GM19099 (cell line): ENCODE data around the gene IPP.
A peak's percentile ranks its signal among the peaks of the same experiment; 100 is the strongest.

Experiments
- POLR2A ChIP-seq: IDR thresholded peaks from 3 replicates; pipeline ENCODE4 v1.6.1; 2011; ENCODE audit warnings: low read depth; ENCODE audit not compliant: insufficient read length; ENCODE audit errors: extremely low read depth

The IPP gene

GRCh38 chr1:45752441-45753052 lies 2.1 kb upstream of the IPP start:
- no peak for TF ChIP-seq POLR2A

GRCh38 chr1:45752014-45752413 lies 1.6 kb upstream of the IPP start:
- no peak for TF ChIP-seq POLR2A

DNA sequence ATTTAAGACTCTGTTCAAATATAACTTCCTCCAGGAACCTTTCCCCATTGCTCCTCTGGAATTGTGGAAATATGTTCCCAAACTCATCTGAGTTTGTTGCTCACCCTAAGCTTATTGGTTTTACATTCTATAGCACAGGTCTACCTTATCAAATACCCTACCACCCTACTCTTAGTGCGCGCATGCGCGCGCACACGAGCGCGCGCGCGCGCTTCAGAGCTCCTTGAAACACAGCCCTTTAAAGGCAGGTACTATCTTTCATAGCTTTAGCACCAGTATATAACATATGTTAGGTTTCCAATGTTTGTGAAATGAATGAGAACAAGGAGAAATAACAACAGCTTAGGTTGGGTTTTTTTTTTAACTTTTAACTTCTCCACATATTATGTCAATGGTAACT lies 3.5 kb downstream of the IPP start:
- no peak for TF ChIP-seq POLR2A

DNA sequence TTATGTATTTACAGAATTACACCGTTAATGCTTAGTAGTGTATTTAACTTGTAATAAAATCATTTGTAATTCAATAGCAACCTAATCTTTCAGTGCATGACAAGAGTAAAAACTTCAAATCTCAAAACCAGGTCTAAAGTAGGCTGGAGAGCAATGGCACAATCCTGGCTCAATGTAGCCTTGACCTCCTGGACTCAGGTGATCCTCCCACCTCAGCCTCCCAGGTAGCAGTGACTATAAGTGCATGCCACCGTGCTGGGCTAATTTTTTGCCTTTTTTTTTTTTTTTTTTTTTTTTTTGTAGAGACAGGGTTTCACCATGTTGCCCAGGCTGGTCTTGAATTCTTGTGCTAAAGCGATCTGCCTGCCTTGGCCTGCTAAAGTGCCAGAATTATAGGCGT lies 11.3 kb downstream of the IPP start:
- no peak for TF ChIP-seq POLR2A

DNA sequence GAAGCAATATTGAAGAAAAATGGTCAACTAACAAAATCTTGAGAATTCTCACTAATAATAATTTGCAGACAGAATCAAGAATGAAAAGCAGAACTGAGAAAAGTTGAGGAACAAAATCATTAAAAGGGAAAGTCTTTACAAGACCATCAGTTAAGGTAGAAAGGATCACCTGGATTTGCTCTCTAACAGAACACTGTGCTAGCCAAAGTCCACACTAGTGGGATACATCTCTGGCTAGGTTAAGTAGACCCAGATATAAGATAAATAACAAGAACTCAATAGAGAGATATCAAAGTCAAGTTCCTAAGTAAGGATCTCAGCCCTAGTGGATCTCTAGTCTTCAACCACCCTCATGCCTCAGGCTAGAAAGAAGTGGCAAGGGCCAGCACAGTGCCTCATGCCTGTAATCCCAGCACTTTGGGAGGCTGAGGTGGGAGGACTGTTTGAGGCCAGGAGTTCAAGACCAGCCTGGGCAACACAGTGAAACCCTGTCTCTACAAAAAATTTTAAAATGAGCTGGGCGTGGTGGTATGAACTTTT lies 19.6 kb downstream of the IPP start:
- no peak for TF ChIP-seq POLR2A

- no peak for TF ChIP-seq POLR2A
These were observed 20.2 kb downstream of the IPP start for GRCh38 chr1:45730075-45730779.

GRCh38 chr1:45723248-45723930 lies 27.1 kb downstream of the IPP start:
- no peak for TF ChIP-seq POLR2A

- TF ChIP-seq POLR2A, result no peak
These were observed 27.6 kb downstream of the IPP start for GRCh38 chr1:45722809-45723208.

DNA sequence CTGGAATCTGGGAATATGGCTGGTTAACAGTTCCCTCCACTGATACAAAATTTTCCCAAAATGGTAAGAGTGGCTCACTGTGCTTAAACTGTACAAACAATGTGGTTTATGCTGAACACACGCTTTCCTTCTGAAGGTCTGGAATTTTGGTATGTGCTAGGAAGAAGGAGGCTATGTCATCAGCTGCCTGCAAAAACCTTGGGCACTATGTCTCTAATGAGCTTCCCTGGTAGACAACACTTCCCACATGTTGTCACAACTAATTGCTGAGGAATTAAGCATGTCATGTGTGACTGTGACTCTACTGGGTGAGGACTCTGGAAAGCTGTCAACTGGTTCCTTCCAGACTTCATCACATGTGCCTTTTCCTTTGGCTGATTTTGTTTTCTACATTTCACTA lies 29.2 kb downstream of the IPP start:
- no peak for TF ChIP-seq POLR2A

GRCh38 chr1:45718289-45718688 lies 32.2 kb downstream of the IPP start:
- no peak for TF ChIP-seq POLR2A

GRCh38 chr1:45716700-45717099 lies 33.8 kb downstream of the IPP start:
- TF ChIP-seq POLR2A, result no peak

- TF ChIP-seq POLR2A, result no peak
These were observed 36.7 kb downstream of the IPP start for GRCh38 chr1:45713711-45714110.

DNA sequence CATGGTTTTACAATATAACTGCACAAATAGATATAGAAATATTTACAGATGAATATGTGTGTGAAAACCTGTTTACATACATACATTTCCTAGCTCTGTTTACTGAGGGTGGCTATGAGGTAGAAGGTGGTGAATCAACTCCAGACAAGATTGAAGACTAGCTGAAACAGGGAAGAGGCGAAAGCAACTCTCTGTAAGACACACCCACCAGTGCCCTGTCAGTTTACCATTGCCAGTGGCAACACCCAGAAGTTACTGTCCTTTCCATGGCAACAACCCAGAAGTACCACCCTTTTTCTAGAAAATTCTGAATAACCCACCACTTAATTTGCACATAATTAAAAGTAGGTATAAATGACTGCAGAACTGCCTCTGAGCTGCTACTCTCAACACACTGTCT lies 45.8 kb downstream of the IPP start:
- no peak for TF ChIP-seq POLR2A

DNA sequence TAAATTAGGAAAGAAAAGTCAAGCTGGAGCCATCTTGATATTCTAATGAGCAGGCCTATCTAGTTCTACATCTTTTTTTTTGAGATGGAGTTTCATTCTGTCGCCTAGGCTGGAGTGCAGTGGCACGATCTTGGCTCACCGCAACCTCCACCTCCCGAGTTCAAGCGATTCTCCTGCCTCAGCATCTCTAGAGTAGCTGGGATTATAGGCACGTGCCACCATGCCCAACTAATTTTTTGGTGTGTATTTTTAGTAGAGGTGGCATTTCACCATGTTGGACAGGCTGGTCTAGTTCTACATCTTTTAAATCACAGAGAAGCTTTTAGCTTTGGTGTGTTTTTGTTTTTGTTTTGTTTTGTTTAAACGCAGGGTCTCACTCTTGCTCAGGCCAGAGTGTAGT lies 55.6 kb downstream of the IPP start:
- TF ChIP-seq POLR2A, result no peak

DNA sequence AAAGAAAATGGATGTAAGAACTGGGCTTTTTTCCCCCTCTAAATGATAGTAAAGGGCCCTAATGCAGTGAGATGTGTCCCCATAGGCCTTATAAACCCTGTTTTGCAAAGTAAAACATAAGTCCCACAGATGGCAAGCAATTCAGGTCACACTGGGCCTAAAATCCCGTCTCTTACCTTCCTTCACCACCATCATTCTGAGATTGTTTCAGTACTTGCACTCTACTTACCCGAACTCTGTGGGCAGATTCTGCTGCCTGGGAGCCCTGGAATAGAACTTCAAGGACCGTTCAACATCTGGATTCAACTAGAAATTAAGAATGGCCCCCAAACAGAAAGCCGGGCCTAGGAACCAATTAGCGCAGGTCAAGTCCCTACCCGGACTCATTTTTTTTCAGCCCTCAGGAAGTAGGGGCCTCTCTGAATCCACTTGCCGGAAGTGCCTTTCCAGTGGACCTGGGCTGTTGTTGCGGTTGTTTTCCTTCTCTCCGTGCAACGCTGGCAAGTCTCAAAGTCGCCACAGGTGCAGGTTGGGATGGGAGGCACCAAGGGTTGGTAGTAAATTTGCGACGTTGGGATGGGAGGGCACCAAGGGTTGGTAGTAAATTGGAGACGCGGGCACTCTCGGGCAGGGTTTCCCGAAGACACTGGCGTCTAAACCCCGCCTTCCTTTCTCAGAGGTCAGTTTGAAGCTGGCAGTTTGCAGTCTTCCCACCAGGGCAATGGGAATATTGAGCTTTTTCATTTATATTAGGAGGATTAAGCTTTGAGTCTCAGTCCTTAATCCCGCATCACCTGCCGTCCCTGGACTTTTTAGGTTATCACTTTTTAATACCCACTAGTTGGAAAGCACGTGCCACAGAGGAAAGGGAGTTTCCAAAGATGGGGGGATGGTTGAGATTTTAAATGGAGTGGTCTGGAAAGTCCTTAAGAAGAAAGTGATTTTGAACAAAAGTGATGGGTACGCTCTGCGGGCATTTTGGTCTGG lies 62.4 kb downstream of the IPP start, which contains the start of gene TMEM69:
TSS of gene TMEM69 (plus strand) at position 428 of the 987 bp plus-strand sequence. CDS start 2,888 bp downstream, outside the sequence.
- peak; percentile 74 for TF ChIP-seq POLR2A
